ENCODE data around the gene ATP11B. TPM values are rescaled to one million over a fixed set of nuclear protein-coding genes. Genes with fewer than 3 reads are reported as not detected.
"Not testable (repeated sequence)": the region's sequence is repeated elsewhere in the genome, so short reads cannot be mapped to it uniquely, and the experiment has no call there.

Gene ATP11B
- total and polyA plus RNA-seq, 9 donors, result 14.2 to 83.4 (median 54.4) TPM

DNA sequence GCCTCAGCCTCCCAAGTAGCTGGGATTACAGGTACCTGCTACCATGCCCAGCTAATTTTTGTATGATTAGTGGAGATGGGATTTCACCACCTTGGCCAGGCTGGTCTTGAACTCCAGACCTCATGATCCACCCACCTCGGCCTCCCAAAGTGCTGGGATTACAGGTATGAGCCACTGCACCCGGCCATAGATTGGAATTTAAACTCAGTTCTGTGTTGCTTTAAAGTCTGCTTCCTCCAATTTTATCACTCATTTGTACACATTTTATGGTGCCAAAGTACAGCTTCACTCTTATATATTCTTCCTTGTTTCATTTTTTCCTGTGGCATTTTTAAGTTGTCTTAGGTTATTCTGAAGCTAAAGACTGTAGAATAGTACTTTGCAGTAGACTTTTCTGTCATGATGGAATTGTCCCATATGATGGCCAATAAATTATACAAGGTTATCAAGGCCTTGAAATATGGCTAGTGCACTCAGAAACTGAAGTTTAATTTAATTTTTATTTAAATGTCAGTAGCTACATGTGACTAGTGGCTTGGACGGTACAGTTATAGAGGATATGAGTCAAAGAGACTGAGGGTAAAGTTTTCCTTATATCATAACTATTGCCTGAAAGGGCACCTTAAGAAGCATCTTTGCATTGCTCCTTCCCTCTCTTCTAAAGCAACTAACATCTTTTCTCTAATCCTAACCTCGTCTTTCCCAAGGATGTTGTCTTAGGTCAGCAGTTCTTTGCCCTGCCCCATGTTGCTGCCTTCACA, 28.1 kb downstream of the ATP11B start:
- TF ChIP-seq EP300 (IDR thresholded peaks at IDR 0.05) (no peak), POLR2A (IDR thresholded peaks at IDR 0.05) (no peak)
- TF ChIP-seq, protein P1, sequence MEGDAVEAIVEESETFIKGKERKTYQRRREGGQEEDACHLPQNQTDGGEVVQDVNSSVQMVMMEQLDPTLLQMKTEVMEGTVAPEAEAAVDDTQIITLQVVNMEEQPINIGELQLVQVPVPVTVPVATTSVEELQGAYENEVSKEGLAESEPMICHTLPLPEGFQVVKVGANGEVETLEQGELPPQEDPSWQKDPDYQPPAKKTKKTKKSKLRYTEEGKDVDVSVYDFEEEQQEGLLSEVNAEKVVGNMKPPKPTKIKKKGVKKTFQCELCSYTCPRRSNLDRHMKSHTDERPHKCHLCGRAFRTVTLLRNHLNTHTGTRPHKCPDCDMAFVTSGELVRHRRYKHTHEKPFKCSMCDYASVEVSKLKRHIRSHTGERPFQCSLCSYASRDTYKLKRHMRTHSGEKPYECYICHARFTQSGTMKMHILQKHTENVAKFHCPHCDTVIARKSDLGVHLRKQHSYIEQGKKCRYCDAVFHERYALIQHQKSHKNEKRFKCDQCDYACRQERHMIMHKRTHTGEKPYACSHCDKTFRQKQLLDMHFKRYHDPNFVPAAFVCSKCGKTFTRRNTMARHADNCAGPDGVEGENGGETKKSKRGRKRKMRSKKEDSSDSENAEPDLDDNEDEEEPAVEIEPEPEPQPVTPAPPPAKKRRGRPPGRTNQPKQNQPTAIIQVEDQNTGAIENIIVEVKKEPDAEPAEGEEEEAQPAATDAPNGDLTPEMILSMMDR (IDR thresholded peaks at IDR 0.05), result no peak
- DNase-seq, result no peak
- WGBS, 3 donors, result 93% methylated on average over 4 of the region's 4 CpGs
- Histone ChIP-seq H3K27me3 (no peaks in the 10 kb centered on the region), H3K36me3 (no peaks in the 10 kb centered on the region), H3K27ac (no peak overlapping the region), H3K4me3 (no peak overlapping the region), H3K4me1 (ENCODE audit: insufficient read depth) (peaks cover 2% of the 10 kb centered on the region), H3K9me3 (no peaks in the 10 kb centered on the region)
- intact Hi-C loops (cut with DNase I), result no loop called here

DNA sequence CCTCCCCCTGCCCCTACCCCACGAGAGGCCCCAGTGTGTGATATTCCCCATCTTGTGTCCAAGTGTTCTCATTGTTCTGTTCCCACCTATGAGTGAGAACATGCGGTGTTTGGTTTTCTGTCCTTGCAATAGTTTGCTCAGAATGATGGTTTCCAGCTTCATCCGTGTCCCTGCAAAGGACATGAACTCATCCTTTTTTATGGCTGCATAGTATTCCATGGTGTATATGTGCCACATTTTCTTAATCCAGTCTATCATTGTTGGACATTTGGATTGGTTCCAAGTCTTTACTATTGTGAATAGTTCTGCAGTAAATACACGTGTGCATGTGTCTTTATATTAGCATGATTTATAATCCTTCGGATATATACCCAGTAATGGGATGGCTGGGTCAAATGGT, 29.0 kb downstream of the ATP11B start:
- DNase-seq; H3K4me1 ChIP-seq (ENCODE audit: insufficient read depth); H3K4me3 ChIP-seq; H3K9me3 ChIP-seq; H3K27ac ChIP-seq; H3K27me3 ChIP-seq; H3K36me3 ChIP-seq; intact Hi-C loops (cut with DNase I): not testable (repeated sequence)
- WGBS, 3 donors, result 90 to 98% (median 97%) methylated on average over 5 of the region's 5 CpGs

DNA sequence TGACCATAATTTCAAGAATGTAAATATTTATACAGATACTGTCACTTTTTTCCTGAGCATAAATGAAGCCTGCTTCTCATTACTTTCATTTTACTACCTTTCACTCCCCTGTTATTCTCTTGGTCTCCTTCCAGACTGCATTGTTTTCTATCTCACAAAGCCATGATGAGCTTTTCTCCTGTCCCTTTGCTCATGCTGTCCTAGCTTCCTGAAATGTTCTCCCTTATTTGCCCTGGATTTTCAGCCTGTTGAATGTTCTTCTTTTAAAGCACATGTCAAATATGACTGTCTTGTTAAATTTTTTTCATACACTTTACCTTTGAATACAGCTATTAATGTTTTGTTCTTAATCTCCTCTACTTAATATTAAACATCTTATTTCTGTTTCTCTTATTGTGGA, 31.7 kb downstream of the ATP11B start:
- Histone ChIP-seq H3K36me3 (no peaks in the 10 kb centered on the region), H3K4me3 (no peak overlapping the region), H3K27me3 (no peaks in the 10 kb centered on the region), H3K27ac (no peak overlapping the region), H3K9me3 (no peaks in the 10 kb centered on the region), H3K4me1 (ENCODE audit: insufficient read depth) (peaks cover 2% of the 10 kb centered on the region)
- TF ChIP-seq EP300 (IDR thresholded peaks at IDR 0.05) (no peak), POLR2A (IDR thresholded peaks at IDR 0.05) (no peak)
- TF ChIP-seq, protein P1 (IDR thresholded peaks at IDR 0.05), result no peak
- intact Hi-C loops (cut with DNase I), result no loop called here
- no peak for DNase-seq

DNA sequence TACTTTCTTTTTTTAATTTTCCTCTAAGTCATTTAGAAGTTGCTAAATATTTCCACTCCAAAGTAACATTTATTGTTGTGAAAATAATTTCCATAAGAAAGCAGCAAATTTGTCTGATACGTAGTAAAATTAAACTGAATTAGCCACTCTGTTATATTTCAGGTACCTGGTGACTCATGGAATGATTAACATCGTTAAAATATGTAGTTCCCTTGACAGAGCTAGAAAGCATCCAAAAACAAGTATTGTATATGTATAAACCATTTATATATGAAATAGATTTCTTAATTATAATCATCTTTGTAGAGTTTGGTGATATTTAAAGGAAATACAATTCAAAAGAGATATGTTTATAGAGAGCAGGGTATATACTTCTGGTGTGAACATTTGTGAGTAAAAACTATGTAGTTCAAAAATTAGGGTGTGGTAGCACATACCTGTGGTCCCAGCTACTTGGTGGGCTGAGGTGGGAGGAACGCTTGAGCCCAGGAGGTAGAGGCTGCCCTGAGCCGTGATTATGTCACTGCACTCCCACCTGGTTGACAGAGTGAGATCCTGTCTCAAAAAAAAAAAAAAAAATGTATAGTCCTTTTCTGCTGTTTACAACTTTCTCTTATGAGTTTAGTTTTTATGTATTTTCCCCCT, 36.6 kb downstream of the ATP11B start:
- no peaks in the 10 kb centered on the region for H3K27me3 ChIP-seq
- H3K36me3 ChIP-seq, result no peaks in the 10 kb centered on the region
- H3K4me3 ChIP-seq, result no peak overlapping the region
- TF ChIP-seq POLR2A (IDR thresholded peaks at IDR 0.05) (no peak), EP300 (IDR thresholded peaks at IDR 0.05) (no peak)
- TF ChIP-seq, protein P1 (IDR thresholded peaks at IDR 0.05), result no peak
- DNase-seq, result no peak
- 94 to 96% (median 94%) methylated on average over 4 of the region's 4 CpGs for WGBS, 3 donors
- H3K27ac ChIP-seq, result no peak overlapping the region
- H3K4me1 ChIP-seq (ENCODE audit: insufficient read depth), result no peaks in the 10 kb centered on the region
- H3K9me3 ChIP-seq, result no peaks in the 10 kb centered on the region
- intact Hi-C loops (cut with DNase I), result no loop called here

DNA sequence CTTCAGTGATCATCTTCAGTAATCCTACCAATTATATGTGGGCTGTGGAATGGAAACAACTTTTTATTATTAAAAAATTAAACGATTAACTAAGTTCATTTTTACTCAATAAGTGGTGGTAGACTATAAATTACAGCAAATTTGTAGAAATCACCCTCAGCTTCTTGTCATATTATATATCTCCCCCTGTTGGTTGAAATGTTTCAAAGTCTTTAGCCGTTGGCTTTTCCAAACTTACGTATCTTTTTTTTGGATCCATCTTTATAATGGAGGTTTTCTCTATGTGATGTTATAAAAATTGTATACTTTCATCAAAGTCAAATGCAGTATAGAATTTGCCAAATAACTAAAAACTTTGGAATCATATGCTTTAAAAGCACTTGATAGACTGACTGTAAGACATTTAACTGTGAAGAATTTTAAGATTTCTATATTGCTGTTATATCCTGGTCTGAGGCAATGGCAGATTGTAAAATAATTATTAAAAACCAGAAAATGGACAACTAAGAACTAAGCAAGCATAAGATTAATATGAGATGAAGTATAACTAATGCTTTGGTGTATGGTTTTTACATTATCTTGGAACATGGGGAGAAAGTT, 44.7 kb downstream of the ATP11B start:
- no peaks in the 10 kb centered on the region for H3K36me3 ChIP-seq
- 41 to 50% (median 41%) methylated on average over 3 of the region's 3 CpGs for WGBS, 3 donors
- intact Hi-C loops (cut with DNase I), result no loop called here

More for the DNA sequence above, 44.7 kb downstream of the ATP11B start:
- no peak for DNase-seq
- Histone ChIP-seq H3K4me3 (no peak overlapping the region), H3K9me3 (no peaks in the 10 kb centered on the region), H3K27ac (no peak overlapping the region), H3K4me1 (ENCODE audit: insufficient read depth) (no peaks in the 10 kb centered on the region), H3K27me3 (no peaks in the 10 kb centered on the region)
- TF ChIP-seq, protein P1 (IDR thresholded peaks at IDR 0.05), result no peak
- TF ChIP-seq POLR2A (IDR thresholded peaks at IDR 0.05), result no peak
